HPDE6-E6E7 (cell line): ENCODE results near the gene HSDL1.
A peak's percentile ranks its signal among the peaks of the same experiment; 100 is the strongest.

ENCODE experiments used
- DNase-seq: peaks from one replicate; pipeline ENCODE4 v3.0.0; 2011; ENCODE audit warnings: missing footprints; ENCODE audit errors: extremely low spot score

Gene HSDL1

GRCh38 chr16:84107921-84108320 is 37.1 kb downstream of the HSDL1 start:
- no peak for DNase-seq

DNA sequence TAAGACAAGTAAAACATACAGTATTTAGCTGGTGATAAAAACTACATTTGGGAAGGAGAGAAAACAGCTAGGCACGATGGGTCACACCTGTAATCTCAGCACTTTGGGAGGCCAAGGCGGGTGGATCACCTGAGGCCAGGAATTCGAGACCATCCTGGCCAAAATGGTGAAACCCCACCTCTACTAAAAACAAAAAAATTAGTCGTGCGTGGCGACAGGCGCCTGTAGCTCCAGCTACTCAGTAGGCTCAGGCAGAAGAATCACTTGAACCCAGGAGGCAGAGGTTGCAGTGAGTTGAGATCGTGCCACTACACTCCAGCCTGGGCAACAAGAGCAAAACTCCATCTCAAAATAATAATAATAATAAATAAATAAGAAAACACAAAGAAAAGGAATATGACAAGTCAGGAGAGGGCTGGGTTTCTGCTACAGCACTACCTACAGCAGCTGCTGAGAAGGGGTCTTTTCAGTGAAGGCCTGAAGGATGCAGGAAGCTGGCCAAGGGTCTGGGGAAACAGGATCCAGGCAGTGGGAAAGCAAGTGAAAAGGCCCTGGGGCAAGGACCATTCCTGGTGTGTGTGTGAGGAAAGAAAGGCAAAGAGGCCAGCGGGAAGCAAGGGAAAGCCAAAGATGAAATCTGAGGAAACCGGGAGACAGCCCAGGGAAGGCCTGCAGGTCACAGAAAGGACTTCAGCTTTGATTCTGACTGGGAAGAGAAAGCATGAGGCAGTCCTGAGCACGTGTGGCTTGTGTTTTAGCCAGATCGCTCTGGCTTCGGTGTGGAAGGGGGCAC is 38.8 kb downstream of the HSDL1 start:
- DNase-seq = no peak

- no peak for DNase-seq
These were observed 39.6 kb downstream of the HSDL1 start for GRCh38 chr16:84105301-84105815.

- DNase-seq = no peak
These were observed 40.7 kb downstream of the HSDL1 start for GRCh38 chr16:84104231-84104630.

DNA sequence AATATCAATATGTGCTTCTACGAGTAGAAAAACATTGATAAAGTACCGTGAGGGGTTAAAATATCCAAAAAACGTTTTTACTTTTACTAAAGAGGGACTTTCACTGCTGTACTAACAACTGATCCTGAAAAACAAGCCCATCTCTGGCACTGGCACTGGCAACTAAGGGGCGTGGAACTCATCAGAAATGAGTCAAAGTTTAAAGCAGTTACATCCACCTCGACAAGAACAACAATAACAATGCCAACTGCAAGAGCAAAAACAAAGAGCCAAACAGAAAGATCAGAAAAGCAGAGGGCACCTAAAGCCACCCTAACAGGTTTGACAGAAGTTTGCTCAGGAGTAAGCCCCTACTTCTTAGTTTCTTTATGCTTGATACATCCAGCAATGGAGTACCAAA is 41.3 kb downstream of the HSDL1 start:
- DNase-seq = peak; percentile 36

- DNase-seq = no peak
These were observed 46.0 kb downstream of the HSDL1 start for GRCh38 chr16:84098939-84099338.

- no peak for DNase-seq
These were observed 48.5 kb downstream of the HSDL1 start for GRCh38 chr16:84096447-84097005.

- DNase-seq = no peak
These were observed 49.5 kb downstream of the HSDL1 start for GRCh38 chr16:84095466-84095865.

GRCh38 chr16:84093879-84094270 is 51.1 kb downstream of the HSDL1 start:
- no peak for DNase-seq

GRCh38 chr16:84093120-84093878 is 51.7 kb downstream of the HSDL1 start:
- DNase-seq = no peak

DNA sequence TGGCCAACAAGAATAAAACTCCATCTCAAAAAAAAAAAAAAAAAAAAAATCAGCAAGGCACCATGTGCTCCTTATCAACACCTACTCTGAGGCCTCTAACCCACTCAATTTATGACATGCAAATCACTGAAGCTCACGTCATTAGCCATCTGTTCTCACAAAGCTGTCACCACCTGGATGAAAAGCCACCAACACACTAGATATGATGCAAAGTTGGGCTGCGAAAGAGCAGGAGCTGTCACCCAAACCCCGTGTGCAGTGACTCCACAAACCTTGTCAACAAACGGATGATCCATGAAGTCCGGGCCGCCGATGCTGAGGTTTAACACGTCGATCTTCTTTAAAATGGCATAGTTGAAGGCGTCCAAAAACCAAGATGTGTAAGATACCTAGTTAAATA is 53.5 kb downstream of the HSDL1 start:
- DNase-seq = no peak

- DNase-seq = no peak
These were observed 54.8 kb downstream of the HSDL1 start for GRCh38 chr16:84090211-84090610.

DNA sequence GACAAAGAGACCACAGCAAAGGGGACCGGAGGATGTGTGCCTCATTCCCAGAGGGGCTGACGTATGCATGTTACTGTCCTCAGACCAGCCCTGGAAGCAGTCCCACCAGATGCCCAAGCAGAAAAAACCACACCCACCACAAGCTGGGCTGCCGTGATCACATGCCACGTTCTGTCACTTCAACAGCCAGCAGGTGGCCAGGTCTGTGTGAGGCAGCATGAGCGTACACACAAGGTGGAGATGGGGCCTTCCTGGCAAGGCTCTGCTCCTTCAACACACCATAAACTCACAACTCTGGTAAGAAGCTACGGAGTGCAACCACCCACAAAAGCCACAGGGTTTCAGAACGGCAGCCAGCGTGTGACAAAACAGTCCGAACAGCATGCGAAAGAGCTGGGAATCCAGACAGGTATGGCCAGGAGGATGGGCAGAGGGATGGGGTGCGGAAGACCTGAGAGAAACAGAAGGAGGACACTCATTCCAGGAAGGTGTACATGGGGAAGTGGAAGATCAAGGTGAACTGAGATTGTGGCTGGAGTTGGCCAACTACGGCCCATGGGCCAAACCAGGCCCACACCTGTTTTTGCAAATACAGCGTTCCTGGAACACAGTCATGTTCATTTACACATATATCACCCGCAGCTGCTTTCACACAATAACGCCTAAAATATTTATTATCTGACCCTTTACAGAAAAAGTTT is 56.1 kb downstream of the HSDL1 start:
- no peak for DNase-seq

DNA sequence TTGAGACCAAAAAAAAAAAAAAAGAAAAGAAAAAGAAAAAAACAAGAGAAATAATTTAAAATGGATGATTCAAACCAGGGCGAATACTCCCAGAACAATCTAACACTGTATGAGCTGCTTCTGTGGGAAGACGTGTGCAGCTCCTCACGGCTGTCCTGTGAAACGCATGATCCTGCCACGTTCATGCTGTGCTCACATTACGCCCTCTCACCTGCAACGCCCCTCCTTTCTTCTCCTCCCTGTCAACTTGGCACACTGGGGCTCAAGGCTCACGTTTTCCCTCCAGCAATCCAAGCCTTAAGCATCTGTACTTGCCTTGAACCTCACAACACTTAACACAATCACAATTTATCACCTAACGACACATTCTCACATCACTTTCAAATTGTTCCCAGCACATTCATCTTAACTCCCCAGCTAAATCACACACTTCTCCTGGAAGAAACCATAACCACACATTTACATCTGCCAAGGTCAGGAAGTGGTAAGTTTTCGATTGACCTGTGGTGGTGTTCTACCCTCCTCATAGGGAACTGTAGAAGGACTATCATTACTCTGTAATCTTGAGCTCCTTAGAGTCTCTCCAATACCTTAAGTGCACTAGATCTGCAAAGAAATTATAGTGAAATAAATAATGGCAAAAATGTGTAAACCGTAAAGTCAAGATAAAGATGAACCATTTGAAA is 57.4 kb downstream of the HSDL1 start:
- DNase-seq = no peak

DNA sequence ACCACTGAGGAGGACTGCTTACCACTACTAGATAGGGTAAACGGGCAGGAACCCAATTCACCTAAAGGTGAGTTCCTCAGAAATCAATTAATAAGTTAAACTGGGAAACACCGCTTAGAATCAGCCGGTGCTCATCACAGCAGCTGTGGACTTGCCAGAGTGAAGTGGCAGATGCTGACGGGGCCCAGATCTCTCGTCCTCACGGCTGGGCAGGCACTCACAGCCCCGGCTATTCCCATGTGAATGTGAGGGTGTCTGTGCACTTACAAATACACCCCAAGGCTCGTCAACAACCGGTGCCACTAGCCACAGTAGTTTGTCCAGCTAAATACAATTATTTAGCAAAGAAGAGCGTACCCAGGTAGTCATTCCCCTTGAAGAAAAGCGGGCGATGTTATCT is 58.0 kb downstream of the HSDL1 start:
- no peak for DNase-seq

GRCh38 chr16:84086341-84086740 is 58.6 kb downstream of the HSDL1 start:
- no peak for DNase-seq

DNA sequence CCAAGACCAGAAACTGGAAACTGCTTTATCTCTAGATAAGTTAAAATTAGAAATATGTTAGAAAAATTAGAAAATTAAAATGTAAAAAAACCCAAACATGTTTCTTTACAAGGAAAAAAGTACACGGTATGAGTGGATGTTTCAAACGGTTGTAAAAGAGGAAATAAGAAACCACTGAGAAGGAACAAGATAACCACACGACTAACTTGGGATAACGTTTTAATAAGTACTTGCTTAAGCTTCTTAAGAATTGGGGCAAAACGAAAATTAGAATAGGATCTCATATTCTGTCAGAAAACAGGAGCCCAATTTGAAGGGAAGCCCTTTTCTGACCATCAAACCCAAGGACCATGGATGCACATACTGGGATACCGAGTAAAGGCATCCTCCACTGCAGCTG is 59.2 kb downstream of the HSDL1 start:
- no peak for DNase-seq

DNA sequence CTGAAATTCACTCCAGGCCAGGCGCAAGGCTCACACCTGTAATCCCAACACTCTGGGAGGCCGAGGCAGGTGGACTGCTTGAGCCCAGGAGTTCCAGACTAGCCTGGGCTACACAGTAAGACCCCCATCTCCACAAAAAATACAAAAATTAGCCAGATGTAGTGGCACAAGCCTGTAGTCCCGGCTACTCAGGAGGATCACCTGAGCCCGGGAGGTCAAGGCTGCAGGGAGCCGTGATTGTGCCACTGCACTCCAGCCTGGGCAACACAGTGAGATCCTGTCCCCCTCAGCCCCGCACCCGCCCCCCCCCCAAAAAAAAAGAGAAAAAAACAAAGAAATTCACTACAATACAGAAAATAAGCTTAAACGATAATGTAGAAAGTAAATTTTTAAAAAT is 59.7 kb downstream of the HSDL1 start:
- no peak for DNase-seq

- DNase-seq = peak; percentile 92
These were observed 60.3 kb downstream of the HSDL1 start for GRCh38 chr16:84084570-84085270.

GRCh38 chr16:84082835-84083569 is 62.0 kb downstream of the HSDL1 start:
- DNase-seq = no peak
